ENCODE results near the gene NDUFAF8. TPM values are rescaled to one million over a fixed set of nuclear protein-coding genes. Genes with fewer than 3 reads are reported as not detected.
A peak's percentile ranks its signal among the peaks of the same experiment; 100 is the strongest.

Gene NDUFAF8
- total RNA-seq, 1 experiment from 2014 or later = 60.1 TPM

GRCh38 chr17:81290230-81290629 lies 51.1 kb downstream of the NDUFAF8 start:
- Histone ChIP-seq H2AK5ac (ENCODE audit: insufficient read length, low read length) (no peak overlapping the region), H3K27ac (ENCODE audit: insufficient read length, low read depth, low read length) (no peak overlapping the region), H3T11ph (ENCODE audit: low read length) (no peak overlapping the region), H2BK20ac (ENCODE audit: low read depth, low read length, poor library complexity, severe bottlenecking) (no peak overlapping the region), H3K27me3 (ENCODE audit: insufficient read depth, low read length) (no peaks in the 10 kb centered on the region), H3K4me2 (ENCODE audit: insufficient read depth, insufficient read length, low read length) (no peak overlapping the region), H3K79me2 (ENCODE audit: insufficient read depth, low read length) (peaks cover 3% of the 10 kb centered on the region; the same call in 1 of the 2 replicates), H3K14ac (ENCODE audit: insufficient read depth, low read length) (no peak overlapping the region), H4K5ac (ENCODE audit: insufficient read length, low read depth, low read length) (no peak overlapping the region), H3K23ac (ENCODE audit: insufficient read length, low read depth, low read length) (no peak overlapping the region), H3K79me1 (ENCODE audit: insufficient read depth, low read depth, low read length, poor library complexity, severe bottlenecking) (peaks cover 3% of the 10 kb centered on the region), H3K9me3 (ENCODE audit: control insufficient read depth, low read depth, low read length) (no peaks in the 10 kb centered on the region), H2BK5ac (ENCODE audit: insufficient read length, low read length) (no peak overlapping the region), H3K56ac (ENCODE audit: insufficient read length, low read depth, low read length) (no peak overlapping the region), H3K18ac (ENCODE audit: insufficient read length, low read depth, low read length) (no peak overlapping the region), H3K4ac (ENCODE audit: low read depth, low read length) (no peak overlapping the region), H4K20me1 (ENCODE audit: control insufficient read depth, insufficient read depth, insufficient read length) (no peaks in the 10 kb centered on the region), H3K4me1 (ENCODE audit: insufficient read depth, low read length) (no peaks in the 10 kb centered on the region; the same call in 1 of the 2 replicates), H3K23me2 (ENCODE audit: insufficient read length, low read depth, low read length, poor library complexity, severe bottlenecking) (peaks cover 6% of the 10 kb centered on the region), H2AFZ (ENCODE audit: low read length) (no peak overlapping the region), H2BK120ac (ENCODE audit: low read depth, low read length, poor library complexity, severe bottlenecking) (no peak overlapping the region), H2BK15ac (ENCODE audit: low read depth, low read length) (no peak overlapping the region), H4K91ac (ENCODE audit: insufficient read length, low read depth, low read length) (no peak overlapping the region), H3K9ac (ENCODE audit: extremely low read depth, insufficient read length, low read length) (no peak overlapping the region), H2BK12ac (ENCODE audit: insufficient read length, low read depth, low read length) (no peak overlapping the region), H4K8ac (replicated peaks; ENCODE audit: insufficient read length, low read depth, low read length) (no peak overlapping the region)
- Mint-ChIP-seq H3K36me3 (ENCODE audit: insufficient read depth in 1 of 3, low read depth in 3 of 3) (peaks cover 3 to 32% (median 3%) of the 10 kb centered on the region in 3 experiments; a peak in 6 of 7 replicates), H3K4me3 (no peak overlapping the region), H3K27ac (0 out of 7 replicates have a peak overlapping the region, but pooled peaks of 1 of the 3 experiments have one; percentile 10), H3K9me3 (no peaks in the 10 kb centered on the region), H3K27me3 (ENCODE audit: low read depth) (no peaks in the 10 kb centered on the region), H3K4me1 (peaks cover 3 to 7% of the 10 kb centered on the region in 2 experiments; a peak in 3 of 4 replicates)
- no CpG with 5 or more reads among the region's 5 CpGs for WGBS (ENCODE audit: extremely low coverage, insufficient read length, low lambda C conversion rate)
- TF ChIP-seq CTCF (conservative IDR thresholded peaks at IDR 0.05) = no peak
- DNase-seq = no peak

Other genes with a start within 250 kb of the NDUFAF8 start
- 23.4 and 25.0 TPM in 2 replicates for gene CHMP6, start 247.5 kb upstream of the NDUFAF8 start, total RNA-seq (2021)
- 26.7 and 27.8 TPM in 2 replicates for gene BAIAP2, start 204.2 kb upstream of the NDUFAF8 start, total RNA-seq (2021)
- gene PVALEF, start 73.8 kb upstream of the NDUFAF8 start, total RNA-seq (2021) = not detected in 2 replicates
- gene AATK, start 73.1 kb upstream of the NDUFAF8 start, total RNA-seq (2021) = 2.3 and 2.4 TPM in 2 replicates
- gene CEP131, start 16.4 kb upstream of the NDUFAF8 start, total RNA-seq (2021) = 16.3 and 16.5 TPM in 2 replicates
- 36.2 and 38.8 TPM in 2 replicates for gene TEPSIN, start 263 bp upstream of the NDUFAF8 start, total RNA-seq (2021)
- gene SLC38A10, start 56.0 kb downstream of the NDUFAF8 start, total RNA-seq (2021) = 43.2 and 43.8 TPM in 2 replicates
- gene BAHCC1, start 156.1 kb downstream of the NDUFAF8 start, total RNA-seq (2021) = 1.7 and 3.1 TPM in 2 replicates